GM23338 (cell line): ENCODE data around the gene ZBTB42. TPM values are rescaled to one million over a fixed set of nuclear protein-coding genes. Genes with fewer than 3 reads are reported as not detected.

Experiments
- ATAC-seq: fragments of 200-7000 bp; cut with Tn5 transposase; 3 replicates; pipeline ENCODE4 v1.9.1; 2020
- DNase-seq: peaks from one replicate; pipeline ENCODE4 v3.0.0-alpha.2; 2015; ENCODE audit warnings: low spot score
- H2AFZ ChIP-seq: fragments of 200-600 bp; sonication (generic); 2 replicates; pipeline ENCODE4 v1.8.0; 2016; ENCODE audit warnings: antibody characterized with exemption, mild to moderate bottlenecking, moderate library complexity
- H3F3A ChIP-seq: fragments of 200-600 bp; sonication (generic); replicated peaks from 2 replicates; pipeline ENCODE4 v1.8.0; 2017; ENCODE audit warnings: antibody characterized with exemption, mixed run types, low read depth
- H3K27ac ChIP-seq: fragments of 200-600 bp; sonication (generic); 2 replicates; pipeline ENCODE4 v1.6.1; 2016; ENCODE audit warnings: low read depth
- H3K27me3 ChIP-seq: fragments of 200-600 bp; sonication (generic); 2 replicates; pipeline ENCODE4 v1.8.0; 2016; ENCODE audit warnings: mild to moderate bottlenecking, mixed run types, moderate library complexity; ENCODE audit not compliant: insufficient read depth
- H3K36me3 ChIP-seq: fragments of 200-600 bp; sonication (generic); 2 replicates; pipeline ENCODE4 v1.8.0; 2016; ENCODE audit warnings: mild to moderate bottlenecking; ENCODE audit not compliant: insufficient read depth
- H3K4me1 ChIP-seq: fragments of 200-600 bp; sonication (generic); 2 replicates; pipeline ENCODE4 v1.8.0; 2016; ENCODE audit warnings: mild to moderate bottlenecking, moderate library complexity; ENCODE audit not compliant: insufficient read depth
- H3K4me2 ChIP-seq: fragments of 200-600 bp; sonication (generic); 2 replicates; pipeline ENCODE4 v1.7.1; 2017; ENCODE audit warnings: mixed run types
- H3K4me3 ChIP-seq: fragments of 200-600 bp; sonication (generic); 2 replicates; pipeline ENCODE4 v1.6.1; 2016; ENCODE audit warnings: mixed run types
- H3K79me2 ChIP-seq: fragments of 200-600 bp; sonication (generic); replicated peaks from 2 replicates; pipeline ENCODE4 v1.8.0; 2017; ENCODE audit warnings: mild to moderate bottlenecking; ENCODE audit not compliant: insufficient read depth
- H3K9me2 ChIP-seq: fragments of 200-600 bp; sonication (generic); 2 replicates; pipeline ENCODE4 v1.8.0; 2017; ENCODE audit not compliant: insufficient read depth
- H4K20me1 ChIP-seq: fragments of 200-600 bp; sonication (generic); replicated peaks from 2 replicates; pipeline ENCODE4 v1.8.0; 2017; ENCODE audit warnings: mild to moderate bottlenecking; ENCODE audit not compliant: insufficient read depth
- H3K27ac Mint-ChIP-seq: 2 replicates; pipeline ENCODE4 v1.8.0; 2020; ENCODE audit warnings: inconsistent platforms, mild to moderate bottlenecking, moderate library complexity, mixed read lengths
- H3K27me3 Mint-ChIP-seq: 3 replicates; pipeline ENCODE4 v1.8.0; 2022; ENCODE audit warnings: low read depth, mild to moderate bottlenecking, moderate library complexity, mixed read lengths, inconsistent platforms; ENCODE audit not compliant: insufficient read depth, poor library complexity
- H3K36me3 Mint-ChIP-seq: 3 replicates; pipeline ENCODE4 v1.8.0; 2021; ENCODE audit warnings: low read depth, mild to moderate bottlenecking, inconsistent platforms, moderate library complexity, mixed read lengths
- H3K4me1 Mint-ChIP-seq: 3 replicates; pipeline ENCODE4 v1.8.0; 2020; ENCODE audit warnings: mild to moderate bottlenecking, inconsistent platforms, mixed read lengths
- H3K4me3 Mint-ChIP-seq: 3 replicates; pipeline ENCODE4 v1.8.0; 2021; ENCODE audit warnings: moderate library complexity, mild to moderate bottlenecking, inconsistent platforms, mixed read lengths
- H3K9me3 Mint-ChIP-seq: 3 replicates; pipeline ENCODE4 v1.8.0; 2020; ENCODE audit warnings: moderate library complexity, mild to moderate bottlenecking, inconsistent platforms, mixed read lengths
- CREB1 ChIP-seq: fragments of 250-450 bp; sonication (Bioruptor Pico); IDR thresholded peaks from 2 replicates; pipeline ENCODE4 v1.5.0; 2020; ENCODE audit warnings: low read depth, mild to moderate bottlenecking, moderate library complexity
- EZH2 ChIP-seq: fragments of 200-600 bp; sonication (generic); IDR thresholded peaks from one replicate; pipeline ENCODE4 v1.8.0; 2017; ENCODE audit warnings: antibody characterized with exemption, mild to moderate bottlenecking, low read depth; ENCODE audit not compliant: unreplicated experiment
- EZH2phosphoT487 ChIP-seq: fragments of 200-600 bp; sonication (generic); IDR thresholded peaks from one replicate; pipeline ENCODE4 v1.8.1; 2018; ENCODE audit warnings: antibody characterized with exemption; ENCODE audit not compliant: unreplicated experiment
- JUNB ChIP-seq: IDR thresholded peaks from one replicate; pipeline ENCODE4 v1.6.1; 2016; ENCODE audit warnings: antibody characterized with exemption; ENCODE audit not compliant: unreplicated experiment
- NANOG ChIP-seq: IDR thresholded peaks from 2 replicates; pipeline ENCODE4 v1.6.1; 2016; ENCODE audit warnings: antibody characterized with exemption, borderline replicate concordance
- POLR2AphosphoS5 ChIP-seq: IDR thresholded peaks from 2 replicates; pipeline ENCODE4 v1.6.1; 2016; ENCODE audit warnings: antibody characterized with exemption, low read depth
- REST ChIP-seq: IDR thresholded peaks from one replicate; pipeline ENCODE4 v1.6.1; 2018; ENCODE audit warnings: antibody characterized with exemption; ENCODE audit not compliant: unreplicated experiment
- STAT1 ChIP-seq: IDR thresholded peaks from one replicate; pipeline ENCODE4 v1.6.1; 2016; ENCODE audit warnings: antibody characterized with exemption; ENCODE audit not compliant: unreplicated experiment
- ZNF331 ChIP-seq: fragments of 250-450 bp; sonication (Bioruptor Pico); IDR thresholded peaks from 2 replicates; pipeline ENCODE4 v1.5.0; 2020; ENCODE audit warnings: low read depth, mild to moderate bottlenecking, moderate library complexity
- polyA plus RNA-seq: library from polyadenylated mRNA; unstranded; fragments of >200 nt; fragmentation: Nextera tagmentation; extraction: Ambion mirVana; gene quantifications from 2 replicates; pipeline ENCODE4 v1.2.1, GENCODE V29; 2016
- total RNA-seq: library from RNA; depleted of rRNA; stranded (reverse); fragments of >200 nt; shearing (Covaris generic); gene quantifications from 2 replicates; pipeline ENCODE4 v1.2.3, GENCODE V29; 2014
- TF ChIP-seq, protein P1 (sequence below): fragments of 250-450 bp; sonication (Bioruptor Pico); IDR thresholded peaks from 2 replicates; pipeline ENCODE4 v1.5.0; 2020; ENCODE audit warnings: mild to moderate bottlenecking, moderate library complexity
- TF ChIP-seq, protein P2 (sequence below): IDR thresholded peaks from 2 replicates; pipeline ENCODE4 v1.6.1; 2016; ENCODE audit warnings: antibody characterized with exemption

Gene ZBTB42
- total and polyA plus RNA-seq, 2 experiments from 2014 or later, result 0.70 to 4.4 TPM

DNA sequence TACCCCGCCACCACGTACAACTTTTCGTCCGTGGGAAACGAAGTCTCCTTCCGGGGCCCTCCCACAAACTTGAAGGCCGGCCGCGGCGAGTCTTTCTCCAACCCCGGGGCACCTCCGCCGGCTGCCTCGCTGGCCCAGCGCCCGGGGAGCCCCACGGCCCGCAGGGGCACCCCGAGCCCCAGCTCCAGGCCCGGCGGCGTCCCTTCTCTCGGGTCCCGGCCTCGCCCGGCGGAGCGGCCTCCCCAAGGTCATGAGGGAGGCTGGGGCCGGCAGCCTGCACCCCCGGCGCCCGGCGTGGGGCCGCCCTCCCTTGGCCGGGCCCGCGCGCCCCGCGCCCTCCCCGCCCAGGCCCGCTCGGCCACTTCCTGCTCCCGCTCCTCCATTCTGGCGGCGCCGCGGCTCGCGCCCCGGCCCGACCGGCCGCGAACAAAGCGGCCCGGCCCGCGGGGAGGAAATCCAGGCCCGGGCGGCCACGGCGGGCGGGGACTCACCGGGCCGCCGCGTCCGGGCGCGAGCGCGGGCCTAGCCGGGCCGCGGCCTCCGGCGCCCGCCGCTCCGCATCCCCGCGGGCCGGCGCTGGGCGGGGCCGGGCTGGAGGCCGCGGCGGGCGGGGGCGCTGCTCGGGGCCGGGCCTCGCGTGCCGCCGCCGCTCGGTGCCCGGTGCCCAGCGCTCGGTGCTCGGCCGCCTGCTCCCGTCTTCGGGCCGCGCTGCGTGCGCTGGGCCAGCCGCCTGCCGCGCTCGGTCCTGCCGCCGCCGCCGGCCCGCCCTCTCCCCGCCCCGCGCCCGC is 5.7 kb upstream of the ZBTB42 start, which contains the start of gene AKT1 (continued):
- TF ChIP-seq, protein P1, sequence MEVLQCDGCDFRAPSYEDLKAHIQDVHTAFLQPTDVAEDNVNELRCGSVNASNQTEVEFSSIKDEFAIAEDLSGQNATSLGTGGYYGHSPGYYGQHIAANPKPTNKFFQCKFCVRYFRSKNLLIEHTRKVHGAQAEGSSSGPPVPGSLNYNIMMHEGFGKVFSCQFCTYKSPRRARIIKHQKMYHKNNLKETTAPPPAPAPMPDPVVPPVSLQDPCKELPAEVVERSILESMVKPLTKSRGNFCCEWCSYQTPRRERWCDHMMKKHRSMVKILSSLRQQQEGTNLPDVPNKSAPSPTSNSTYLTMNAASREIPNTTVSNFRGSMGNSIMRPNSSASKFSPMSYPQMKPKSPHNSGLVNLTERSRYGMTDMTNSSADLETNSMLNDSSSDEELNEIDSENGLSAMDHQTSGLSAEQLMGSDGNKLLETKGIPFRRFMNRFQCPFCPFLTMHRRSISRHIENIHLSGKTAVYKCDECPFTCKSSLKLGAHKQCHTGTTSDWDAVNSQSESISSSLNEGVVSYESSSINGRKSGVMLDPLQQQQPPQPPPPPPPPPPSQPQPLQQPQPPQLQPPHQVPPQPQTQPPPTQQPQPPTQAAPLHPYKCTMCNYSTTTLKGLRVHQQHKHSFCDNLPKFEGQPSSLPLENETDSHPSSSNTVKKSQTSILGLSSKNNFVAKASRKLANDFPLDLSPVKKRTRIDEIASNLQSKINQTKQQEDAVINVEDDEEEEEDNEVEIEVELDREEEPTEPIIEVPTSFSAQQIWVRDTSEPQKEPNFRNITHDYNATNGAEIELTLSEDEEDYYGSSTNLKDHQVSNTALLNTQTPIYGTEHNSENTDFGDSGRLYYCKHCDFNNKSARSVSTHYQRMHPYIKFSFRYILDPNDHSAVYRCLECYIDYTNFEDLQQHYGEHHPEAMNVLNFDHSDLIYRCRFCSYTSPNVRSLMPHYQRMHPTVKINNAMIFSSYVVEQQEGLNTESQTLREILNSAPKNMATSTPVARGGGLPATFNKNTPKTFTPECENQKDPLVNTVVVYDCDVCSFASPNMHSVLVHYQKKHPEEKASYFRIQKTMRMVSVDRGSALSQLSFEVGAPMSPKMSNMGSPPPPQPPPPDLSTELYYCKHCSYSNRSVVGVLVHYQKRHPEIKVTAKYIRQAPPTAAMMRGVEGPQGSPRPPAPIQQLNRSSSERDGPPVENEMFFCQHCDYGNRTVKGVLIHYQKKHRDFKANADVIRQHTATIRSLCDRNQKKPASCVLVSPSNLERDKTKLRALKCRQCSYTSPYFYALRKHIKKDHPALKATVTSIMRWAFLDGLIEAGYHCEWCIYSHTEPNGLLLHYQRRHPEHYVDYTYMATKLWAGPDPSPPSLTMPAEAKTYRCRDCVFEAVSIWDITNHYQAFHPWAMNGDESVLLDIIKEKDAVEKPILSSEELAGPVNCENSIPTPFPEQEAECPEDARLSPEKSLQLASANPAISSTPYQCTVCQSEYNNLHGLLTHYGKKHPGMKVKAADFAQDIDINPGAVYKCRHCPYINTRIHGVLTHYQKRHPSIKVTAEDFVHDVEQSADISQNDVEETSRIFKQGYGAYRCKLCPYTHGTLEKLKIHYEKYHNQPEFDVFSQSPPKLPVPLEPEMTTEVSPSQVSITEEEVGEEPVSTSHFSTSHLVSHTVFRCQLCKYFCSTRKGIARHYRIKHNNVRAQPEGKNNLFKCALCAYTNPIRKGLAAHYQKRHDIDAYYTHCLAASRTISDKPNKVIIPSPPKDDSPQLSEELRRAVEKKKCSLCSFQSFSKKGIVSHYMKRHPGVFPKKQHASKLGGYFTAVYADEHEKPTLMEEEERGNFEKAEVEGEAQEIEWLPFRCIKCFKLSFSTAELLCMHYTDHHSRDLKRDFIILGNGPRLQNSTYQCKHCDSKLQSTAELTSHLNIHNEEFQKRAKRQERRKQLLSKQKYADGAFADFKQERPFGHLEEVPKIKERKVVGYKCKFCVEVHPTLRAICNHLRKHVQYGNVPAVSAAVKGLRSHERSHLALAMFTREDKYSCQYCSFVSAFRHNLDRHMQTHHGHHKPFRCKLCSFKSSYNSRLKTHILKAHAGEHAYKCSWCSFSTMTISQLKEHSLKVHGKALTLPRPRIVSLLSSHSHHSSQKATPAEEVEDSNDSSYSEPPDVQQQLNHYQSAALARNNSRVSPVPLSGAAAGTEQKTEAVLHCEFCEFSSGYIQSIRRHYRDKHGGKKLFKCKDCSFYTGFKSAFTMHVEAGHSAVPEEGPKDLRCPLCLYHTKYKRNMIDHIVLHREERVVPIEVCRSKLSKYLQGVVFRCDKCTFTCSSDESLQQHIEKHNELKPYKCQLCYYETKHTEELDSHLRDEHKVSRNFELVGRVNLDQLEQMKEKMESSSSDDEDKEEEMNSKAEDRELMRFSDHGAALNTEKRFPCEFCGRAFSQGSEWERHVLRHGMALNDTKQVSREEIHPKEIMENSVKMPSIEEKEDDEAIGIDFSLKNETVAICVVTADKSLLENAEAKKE (CRISPR knock-in tag), result no peak
- TF ChIP-seq STAT1 (no peak), ZNF331 (CRISPR knock-in tag) (no peak), NANOG (no peak), EZH2 (no peak)

DNA sequence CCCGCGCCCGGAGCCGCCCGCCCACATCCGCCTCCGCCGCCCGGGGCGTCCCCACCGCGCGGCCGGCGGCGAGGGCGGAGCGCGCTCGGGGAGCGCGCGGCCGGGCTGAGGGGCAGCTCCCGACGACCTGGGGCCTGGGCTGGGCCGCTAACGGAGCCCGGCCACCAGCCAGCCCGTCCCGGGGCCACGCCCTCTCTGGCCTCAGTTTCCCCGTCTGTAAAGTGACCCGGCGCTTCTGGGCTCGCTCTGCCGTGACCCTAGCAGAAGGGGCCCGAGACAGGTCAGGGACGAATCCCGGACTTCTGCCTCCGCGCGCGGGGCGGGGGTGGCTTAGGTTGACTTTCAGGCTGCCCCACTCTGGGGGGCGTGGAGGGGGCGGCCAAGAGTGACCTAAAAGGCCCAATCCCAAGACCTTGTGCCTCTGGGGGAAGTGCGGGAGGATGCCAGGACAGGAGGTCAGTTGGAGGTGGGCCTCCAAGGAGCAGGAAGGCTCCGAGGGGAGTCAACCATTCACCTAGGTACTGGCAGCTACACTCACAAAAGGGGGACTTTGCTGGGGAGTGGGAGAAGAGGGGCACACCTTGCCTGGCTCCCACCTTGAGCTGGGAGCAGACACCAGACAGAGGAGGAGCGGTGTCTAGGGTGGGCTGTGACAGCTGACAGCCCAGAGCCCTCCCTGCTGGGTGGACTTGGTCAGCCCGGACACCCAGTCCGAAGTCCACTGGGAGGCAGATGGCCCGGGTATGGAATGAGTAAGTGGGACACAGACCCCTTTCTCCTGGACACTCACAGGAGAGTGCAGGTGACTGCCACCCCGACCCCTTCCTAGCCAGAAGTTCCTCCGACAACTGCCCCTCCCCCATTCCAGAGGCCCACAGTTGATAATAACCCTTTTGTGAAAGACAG is 4.9 kb upstream of the ZBTB42 start:
- peaks cover 34% of the 10 kb centered on the region for H3K4me1 ChIP-seq
- H3K36me3 ChIP-seq, result no peaks in the 10 kb centered on the region
- Mint-ChIP-seq H3K27me3 (peaks cover 46% of the 10 kb centered on the region), H3K36me3 (peaks cover 3% of the 10 kb centered on the region; the same call in 2 of the 3 replicates), H3K9me3 (no peaks in the 10 kb centered on the region), H3K27ac (no peak overlapping the region), H3K4me3 (peak overlapping the region; percentile 60), H3K4me1 (peaks cover 43% of the 10 kb centered on the region)
- peaks cover 15% of the 10 kb centered on the region; the same call in 1 of the 2 replicates for H4K20me1 ChIP-seq
- DNase-seq (peak; percentile 54), ATAC-seq (peak; percentile 7; the same call in 2 of the 3 replicates)
- peak overlapping the region; percentile 88 for H3K4me2 ChIP-seq
- no peaks in the 10 kb centered on the region for H3K9me2 ChIP-seq
- no peak overlapping the region for H3K27ac ChIP-seq
- H3K27me3 ChIP-seq, result peaks cover 46% of the 10 kb centered on the region
- H3F3A ChIP-seq, result peaks cover 12% of the 10 kb centered on the region; the same call in 1 of the 2 replicates
- H3K79me2 ChIP-seq, result peaks cover 16% of the 10 kb centered on the region
- H3K4me3 ChIP-seq, result peak overlapping the region; percentile 72
- H2AFZ ChIP-seq, result peak overlapping the region; percentile 93
- no peak for TF ChIP-seq REST
- TF ChIP-seq, protein P2, sequence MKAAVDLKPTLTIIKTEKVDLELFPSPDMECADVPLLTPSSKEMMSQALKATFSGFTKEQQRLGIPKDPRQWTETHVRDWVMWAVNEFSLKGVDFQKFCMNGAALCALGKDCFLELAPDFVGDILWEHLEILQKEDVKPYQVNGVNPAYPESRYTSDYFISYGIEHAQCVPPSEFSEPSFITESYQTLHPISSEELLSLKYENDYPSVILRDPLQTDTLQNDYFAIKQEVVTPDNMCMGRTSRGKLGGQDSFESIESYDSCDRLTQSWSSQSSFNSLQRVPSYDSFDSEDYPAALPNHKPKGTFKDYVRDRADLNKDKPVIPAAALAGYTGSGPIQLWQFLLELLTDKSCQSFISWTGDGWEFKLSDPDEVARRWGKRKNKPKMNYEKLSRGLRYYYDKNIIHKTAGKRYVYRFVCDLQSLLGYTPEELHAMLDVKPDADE, result no peak
- no peak for TF ChIP-seq CREB1 (CRISPR knock-in tag)
- no peak for TF ChIP-seq EZH2phosphoT487
- TF ChIP-seq JUNB, result no peak
- TF ChIP-seq POLR2AphosphoS5, result peak; percentile 48; the same call in 1 of the 2 replicates
- TF ChIP-seq STAT1, result no peak
